HepG2 (cell line): ENCODE data around the gene INPP5K.

Experiments
- FOXM1 ChIP-seq: sonication (generic); formaldehyde crosslinking; IDR thresholded peaks from 2 replicates; pipeline ENCODE4 v1.5.0; 2020; ENCODE audit warnings: missing genetic modification reagents
- GZF1 ChIP-seq: sonication (generic); formaldehyde crosslinking; IDR thresholded peaks from 2 replicates; pipeline ENCODE4 v1.5.1; 2020; ENCODE audit warnings: mild to moderate bottlenecking, missing genetic modification reagents
- MIXL1 ChIP-seq: IDR thresholded peaks from 2 replicates; pipeline ENCODE4 v1.6.1; 2016
- POLR2A ChIP-seq, 2 experiments: IDR thresholded peaks; 2 replicates each; pipeline ENCODE4 v1.6.1; 2011; ENCODE audit warnings: low read depth in 2 of 2, low read length in 2 of 2, mild to moderate bottlenecking in 1 of 2, moderate library complexity in 1 of 2; ENCODE audit not compliant: insufficient read depth in 1 of 2
- SAP130 ChIP-seq: IDR thresholded peaks from 2 replicates; pipeline ENCODE4 v1.6.1; 2016; ENCODE audit warnings: low read depth
- ZNF547 ChIP-seq: sonication (generic); formaldehyde crosslinking; IDR thresholded peaks from 2 replicates; pipeline ENCODE4 v1.5.1; 2020; ENCODE audit warnings: mild to moderate bottlenecking, missing genetic modification reagents
- ZNF619 ChIP-seq: sonication (generic); formaldehyde crosslinking; IDR thresholded peaks from 2 replicates; pipeline ENCODE4 v1.4.0; 2020; ENCODE audit warnings: mild to moderate bottlenecking, missing genetic modification reagents
- ZNF747 ChIP-seq: sonication (generic); formaldehyde crosslinking; IDR thresholded peaks from 2 replicates; pipeline ENCODE4 v1.8.1; 2023; ENCODE audit warnings: missing genetic modification reagents, mild to moderate bottlenecking, borderline replicate concordance
- TF ChIP-seq, protein P1 (sequence below): sonication (generic); formaldehyde crosslinking; IDR thresholded peaks from 2 replicates; pipeline ENCODE4 v1.8.1; 2023; ENCODE audit warnings: mild to moderate bottlenecking, moderate library complexity, missing genetic modification reagents

DNA sequence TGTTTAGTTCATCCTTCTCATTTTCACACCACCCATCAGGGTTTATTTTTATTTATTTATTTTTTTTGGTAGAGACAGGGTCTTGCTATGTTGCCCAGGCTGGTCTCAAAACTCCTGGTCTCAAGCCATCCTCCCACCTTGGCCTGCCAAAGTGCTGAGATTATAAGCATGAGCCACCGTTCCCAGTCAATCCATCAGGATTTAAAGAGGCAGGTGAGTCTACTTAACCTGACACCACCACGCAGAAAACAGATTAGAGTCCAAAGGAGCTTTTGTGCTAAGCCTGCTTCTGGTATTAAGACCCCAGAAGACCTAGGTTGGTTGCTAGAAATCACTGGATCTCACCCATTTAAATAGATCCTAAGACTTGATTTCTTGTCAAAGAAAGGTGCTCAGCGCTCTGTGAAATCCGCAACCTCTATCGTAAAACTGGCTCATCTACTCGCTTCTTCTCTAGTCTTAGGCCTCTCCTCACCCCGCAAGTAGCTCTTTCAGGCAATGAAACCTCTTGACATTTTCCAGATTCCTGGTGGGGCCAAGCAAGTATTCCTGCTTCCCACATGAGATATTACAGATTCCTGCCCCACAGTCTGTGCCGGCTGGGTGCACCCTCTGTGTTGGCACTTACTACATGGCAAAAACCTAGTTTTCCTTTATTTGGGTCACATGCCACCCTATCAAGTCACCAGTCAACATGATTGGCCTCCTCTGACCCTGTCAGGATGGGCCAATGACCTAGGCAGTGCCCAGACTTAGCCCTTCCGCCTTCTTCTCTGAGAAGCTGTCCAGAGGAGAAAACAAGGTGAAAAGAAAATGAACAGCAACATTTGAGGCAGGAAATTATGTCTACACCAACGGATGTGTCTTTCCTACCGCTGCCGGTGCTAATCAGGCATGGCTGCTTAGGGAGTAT is 37.2 kb upstream of the INPP5K start:
- TF ChIP-seq ZNF747 (CRISPR knock-in tag) = no peak
- no peak for TF ChIP-seq MIXL1
- no peak for TF ChIP-seq ZNF619 (CRISPR knock-in tag)
- TF ChIP-seq GZF1 = no peak
- TF ChIP-seq SAP130 = no peak
- TF ChIP-seq, protein P1, sequence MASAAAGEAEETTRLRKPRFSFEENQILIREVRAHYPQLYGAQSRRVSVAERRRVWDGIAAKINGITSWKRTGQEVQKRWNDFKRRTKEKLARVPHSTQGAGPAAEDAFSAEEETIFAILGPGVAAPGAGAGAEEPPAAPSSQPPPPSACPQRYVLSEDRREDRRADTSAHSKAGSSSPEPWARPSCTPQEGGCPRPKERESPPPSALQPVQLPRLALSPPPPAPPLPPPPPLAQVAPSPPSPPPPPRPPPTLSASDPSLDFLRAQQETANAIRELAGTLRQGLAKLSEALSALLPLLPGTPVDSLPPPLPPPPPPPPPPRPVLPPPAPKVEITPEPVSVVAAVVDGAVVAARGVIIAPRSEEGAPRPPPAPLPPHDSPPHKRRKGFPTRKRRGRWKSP (CRISPR knock-in tag) = no peak
- TF ChIP-seq POLR2A (IDR thresholded peaks at IDR 0.05; ENCODE audit: insufficient read depth in 1 of 2, low read depth in 2 of 2, low read length in 2 of 2) = no peak
- TF ChIP-seq ZNF547 = no peak
- TF ChIP-seq FOXM1 (CRISPR knock-in tag) = no peak
